Endothelial cell (in vitro differentiated cells): ENCODE data around the gene TPTE2. TPM values are rescaled to one million over a fixed set of nuclear protein-coding genes. Genes with fewer than 3 reads are reported as not detected.

Experiments
- DNase-seq: peaks from one replicate; pipeline ENCODE4 v3.0.0; 2021; ENCODE audit warnings: low spot score
- H3K27ac Mint-ChIP-seq: one replicate; pipeline ENCODE4 v1.8.0; 2021; ENCODE audit warnings: mixed read lengths, inconsistent platforms; ENCODE audit not compliant: unreplicated experiment
- H3K27me3 Mint-ChIP-seq: one replicate; pipeline ENCODE4 v1.8.0; 2021; ENCODE audit warnings: mild to moderate bottlenecking, moderate library complexity, mixed read lengths, inconsistent platforms; ENCODE audit not compliant: unreplicated experiment
- H3K36me3 Mint-ChIP-seq: one replicate; pipeline ENCODE4 v1.8.0; 2021; ENCODE audit warnings: mild to moderate bottlenecking, low read depth, mixed read lengths, inconsistent platforms; ENCODE audit not compliant: unreplicated experiment
- H3K4me1 Mint-ChIP-seq: one replicate; pipeline ENCODE4 v1.8.0; 2021; ENCODE audit warnings: mild to moderate bottlenecking, mixed read lengths, inconsistent platforms; ENCODE audit not compliant: unreplicated experiment
- H3K4me3 Mint-ChIP-seq: one replicate; pipeline ENCODE4 v1.8.0; 2021; ENCODE audit warnings: mild to moderate bottlenecking, mixed read lengths, inconsistent platforms; ENCODE audit not compliant: unreplicated experiment
- H3K9me3 Mint-ChIP-seq: one replicate; pipeline ENCODE4 v1.8.0; 2021; ENCODE audit warnings: mixed read lengths, inconsistent platforms; ENCODE audit not compliant: unreplicated experiment
- CTCF ChIP-seq: fragments of 200-600 bp; sonication (generic); IDR thresholded peaks from one replicate; pipeline ENCODE4 v1.5.0; 2021; ENCODE audit warnings: antibody characterized with exemption; ENCODE audit not compliant: unreplicated experiment
- total RNA-seq: library from RNA; stranded (reverse); fragmentation: NEBNext Ultra II Directional; extraction: Animal tissue kit (Norgen Biotek cat#: 25700); gene quantifications from one replicate; pipeline ENCODE4 v1.2.1, GENCODE V29; 2021; ENCODE audit not compliant: unreplicated experiment

Gene TPTE2
- total RNA-seq, 1 donor from 2014 or later, result not detected

- no peak for TF ChIP-seq CTCF
- H3K4me1 Mint-ChIP-seq, result no peaks in the 10 kb centered on the region
- H3K4me3 Mint-ChIP-seq, result no peak overlapping the region
- H3K36me3 Mint-ChIP-seq, result no peaks in the 10 kb centered on the region
- peaks cover 10% of the 10 kb centered on the region for H3K9me3 Mint-ChIP-seq
- DNase-seq, result no peak
- H3K27me3 Mint-ChIP-seq, result peaks cover 7% of the 10 kb centered on the region
- no peak overlapping the region for H3K27ac Mint-ChIP-seq
These were observed 43.0 kb upstream of the TPTE2 start for GRCh38 chr13:19604306-19604705.

- TF ChIP-seq CTCF, result no peak
- H3K4me1 Mint-ChIP-seq, result no peaks in the 10 kb centered on the region
- H3K36me3 Mint-ChIP-seq, result no peaks in the 10 kb centered on the region
- H3K9me3 Mint-ChIP-seq, result peaks cover 10% of the 10 kb centered on the region
- peak; percentile 59 for DNase-seq
- peak overlapping the region; percentile 76 for H3K4me3 Mint-ChIP-seq
- no peak overlapping the region for H3K27ac Mint-ChIP-seq
- peaks cover 12% of the 10 kb centered on the region for H3K27me3 Mint-ChIP-seq
These were observed 40.7 kb upstream of the TPTE2 start for GRCh38 chr13:19601749-19602725.

GRCh38 chr13:19597523-19597922, 36.2 kb upstream of the TPTE2 start:
- Mint-ChIP-seq H3K9me3 (peaks cover 8% of the 10 kb centered on the region), H3K27me3 (peaks cover 11% of the 10 kb centered on the region), H3K27ac (no peak overlapping the region), H3K4me1 (no peaks in the 10 kb centered on the region), H3K4me3 (no peak overlapping the region), H3K36me3 (no peaks in the 10 kb centered on the region)
- DNase-seq, result no peak
- no peak for TF ChIP-seq CTCF

- no peak for DNase-seq
- Mint-ChIP-seq H3K4me3 (no peak overlapping the region), H3K9me3 (peaks cover 8% of the 10 kb centered on the region), H3K27me3 (peaks cover 10% of the 10 kb centered on the region), H3K4me1 (no peaks in the 10 kb centered on the region), H3K27ac (no peak overlapping the region), H3K36me3 (no peaks in the 10 kb centered on the region)
- TF ChIP-seq CTCF, result no peak
These were observed 35.6 kb upstream of the TPTE2 start for GRCh38 chr13:19596960-19597361.

- H3K27ac Mint-ChIP-seq, result no peak overlapping the region
- H3K4me1 Mint-ChIP-seq, result no peaks in the 10 kb centered on the region
- no peak for DNase-seq
- H3K4me3 Mint-ChIP-seq, result no peak overlapping the region
- H3K9me3 Mint-ChIP-seq, result peaks cover 8% of the 10 kb centered on the region
- TF ChIP-seq CTCF, result no peak
- peaks cover 10% of the 10 kb centered on the region for H3K27me3 Mint-ChIP-seq
- H3K36me3 Mint-ChIP-seq, result no peaks in the 10 kb centered on the region
These were observed 34.8 kb upstream of the TPTE2 start for GRCh38 chr13:19596086-19596485.
